C4-2B (cell line): Measurements from ENCODE around the gene PKHD1.

Experiments used
- H3K27ac ChIP-seq: fragments of 450-650 bp; 2 replicates; pipeline ENCODE4 v1.5.1; 2017
- CTCF ChIP-seq: fragments of 450-650 bp; conservative IDR thresholded peaks from 2 replicates; pipeline ENCODE4 v1.5.1; 2017; ENCODE audit warnings: mild to moderate bottlenecking
- ZFX ChIP-seq: fragments of 450-650 bp; IDR thresholded peaks from 2 replicates; pipeline ENCODE4 v1.6.1; 2017

PKHD1 gene

GRCh38 chr6:52020945-52021570 is 66.4 kb downstream of the PKHD1 start:
- TF ChIP-seq CTCF (peak; percentile 81), ZFX (no peak)
- no peak overlapping the region for H3K27ac ChIP-seq

GRCh38 chr6:52019881-52020280 is 67.5 kb downstream of the PKHD1 start:
- TF ChIP-seq ZFX (no peak), CTCF (no peak)
- H3K27ac ChIP-seq = no peak overlapping the region

- no peak for TF ChIP-seq CTCF
- no peak for TF ChIP-seq ZFX
- H3K27ac ChIP-seq = no peak overlapping the region
Measured at GRCh38 chr6:52019092-52019491, 68.3 kb downstream of the PKHD1 start.

GRCh38 chr6:52016915-52017748 is 70.3 kb downstream of the PKHD1 start:
- H3K27ac ChIP-seq = no peak overlapping the region
- no peak for TF ChIP-seq CTCF
- no peak for TF ChIP-seq ZFX

- TF ChIP-seq CTCF (no peak), ZFX (no peak)
- no peak overlapping the region for H3K27ac ChIP-seq
Measured at GRCh38 chr6:52015953-52016352, 71.5 kb downstream of the PKHD1 start.

GRCh38 chr6:52014391-52014790 is 73.0 kb downstream of the PKHD1 start:
- TF ChIP-seq CTCF (no peak), ZFX (no peak)
- peak overlapping the region; percentile 79; the same call in 1 of the 2 replicates for H3K27ac ChIP-seq

GRCh38 chr6:52013035-52013434 is 74.4 kb downstream of the PKHD1 start:
- no peak overlapping the region; the same call in 1 of the 2 replicates for H3K27ac ChIP-seq
- TF ChIP-seq CTCF (no peak), ZFX (no peak)
